Measurements from ENCODE around the gene GLB1L3.

DNA sequence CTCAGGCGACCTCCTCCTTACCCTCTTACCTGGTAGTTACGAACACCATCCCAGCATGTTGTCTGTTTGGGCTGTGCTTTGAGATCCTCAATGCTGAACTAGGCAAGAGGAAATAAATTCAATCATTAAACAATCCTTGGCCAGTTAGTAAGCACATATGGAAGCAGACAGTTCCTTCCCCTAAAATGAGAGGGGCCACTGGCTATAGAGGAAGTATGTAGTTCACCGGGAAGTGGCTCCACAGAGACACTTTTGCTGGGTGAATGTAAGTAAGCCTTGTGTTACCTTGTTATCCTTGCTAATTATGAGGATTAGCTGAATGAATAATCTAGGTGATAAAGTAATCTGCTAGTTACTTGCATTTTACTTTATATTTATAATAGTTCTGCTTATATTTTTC is 25.9 kb upstream of the GLB1L3 start:
- TF ChIP-seq EZH2 (IDR thresholded peaks at IDR 0.05; ENCODE audit: borderline replicate concordance, low read depth, low read length, severe bottlenecking) (no peak), POLR2A (IDR thresholded peaks at IDR 0.05; ENCODE audit: low read depth, low read length) (no peak), POLR2AphosphoS5 (IDR thresholded peaks at IDR 0.05; ENCODE audit: insufficient read depth, low read depth, low read length) (no peak), MYC (IDR thresholded peaks at IDR 0.05; ENCODE audit: low read depth, low read length) (no peak)
- TF ChIP-seq, protein P1, sequence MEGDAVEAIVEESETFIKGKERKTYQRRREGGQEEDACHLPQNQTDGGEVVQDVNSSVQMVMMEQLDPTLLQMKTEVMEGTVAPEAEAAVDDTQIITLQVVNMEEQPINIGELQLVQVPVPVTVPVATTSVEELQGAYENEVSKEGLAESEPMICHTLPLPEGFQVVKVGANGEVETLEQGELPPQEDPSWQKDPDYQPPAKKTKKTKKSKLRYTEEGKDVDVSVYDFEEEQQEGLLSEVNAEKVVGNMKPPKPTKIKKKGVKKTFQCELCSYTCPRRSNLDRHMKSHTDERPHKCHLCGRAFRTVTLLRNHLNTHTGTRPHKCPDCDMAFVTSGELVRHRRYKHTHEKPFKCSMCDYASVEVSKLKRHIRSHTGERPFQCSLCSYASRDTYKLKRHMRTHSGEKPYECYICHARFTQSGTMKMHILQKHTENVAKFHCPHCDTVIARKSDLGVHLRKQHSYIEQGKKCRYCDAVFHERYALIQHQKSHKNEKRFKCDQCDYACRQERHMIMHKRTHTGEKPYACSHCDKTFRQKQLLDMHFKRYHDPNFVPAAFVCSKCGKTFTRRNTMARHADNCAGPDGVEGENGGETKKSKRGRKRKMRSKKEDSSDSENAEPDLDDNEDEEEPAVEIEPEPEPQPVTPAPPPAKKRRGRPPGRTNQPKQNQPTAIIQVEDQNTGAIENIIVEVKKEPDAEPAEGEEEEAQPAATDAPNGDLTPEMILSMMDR (IDR thresholded peaks at IDR 0.05; ENCODE audit: extremely low read depth in 1 of 2, insufficient read depth in 1 of 2, low read depth in 1 of 2, low read length in 2 of 2) = no peak
